ENCODE results near the gene ASPSCR1.

DNA sequence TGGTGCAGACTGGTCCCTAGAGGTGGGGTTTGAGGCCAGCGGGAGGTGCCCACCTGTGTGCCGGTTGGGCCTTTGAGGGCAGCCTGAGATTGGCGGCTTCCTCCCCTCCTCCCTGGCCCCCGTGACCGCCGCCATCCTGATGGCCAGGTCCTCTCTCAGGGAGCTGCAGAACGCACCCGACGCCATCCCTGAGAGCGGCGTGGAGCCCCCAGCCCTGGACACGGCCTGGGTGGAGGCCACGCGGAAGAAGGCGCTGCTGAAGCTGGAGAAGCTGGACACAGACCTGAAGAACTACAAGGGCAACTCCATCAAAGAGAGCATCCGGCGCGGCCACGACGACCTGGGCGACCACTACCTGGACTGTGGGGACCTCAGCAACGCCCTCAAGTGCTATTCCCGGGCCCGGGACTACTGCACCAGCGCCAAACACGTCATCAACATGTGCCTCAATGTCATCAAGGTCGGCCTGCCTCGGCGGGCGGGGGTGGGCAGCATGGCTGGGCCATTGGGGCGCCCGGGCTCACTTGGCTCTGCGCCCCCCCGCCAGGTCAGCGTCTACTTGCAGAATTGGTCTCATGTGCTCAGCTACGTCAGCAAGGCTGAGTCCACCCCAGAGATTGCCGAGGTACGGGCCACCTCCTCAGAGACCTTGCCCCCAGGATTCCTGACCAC lies 77.1 kb downstream of the ASPSCR1 start:
- TF ChIP-seq POLR2A (IDR thresholded peaks at IDR 0.05; ENCODE audit: low read depth, low read length) (no peak), POLR2AphosphoS5 (IDR thresholded peaks at IDR 0.05; ENCODE audit: low read depth, low read length) (no peak), POU2F2 (IDR thresholded peaks at IDR 0.05; ENCODE audit: low read depth, low read length) (no peak), TAF1 (IDR thresholded peaks at IDR 0.05; ENCODE audit: low read depth, low read length) (no peak)

All from GM12891 (cell line).